CD4-positive, alpha-beta T cell (primary cell): Measurements from ENCODE around the gene POLA2. TPM values are rescaled to one million over a fixed set of nuclear protein-coding genes. Genes with fewer than 3 reads are reported as not detected.

Experiments used
- ATAC-seq: fragments of 200-7000 bp; cut with Tn5 transposase; one replicate; pipeline ENCODE4 v1.10.0; 2022; ENCODE audit warnings: mild to moderate bottlenecking; ENCODE audit not compliant: poor library complexity
- CTCF ChIA-PET: fragments of 350-600 bp; sonication (Branson Sonifier 250); formaldehyde crosslinking; loops from one replicate; lab custom pipeline; 2021; ENCODE audit warnings: antibody characterized with exemption, inconsistent platforms; lab: Charles Lee
- POLR2A ChIA-PET: fragments of 350-600 bp; sonication (Branson Sonifier 250); formaldehyde crosslinking; loops from one replicate; lab custom pipeline; 2021; ENCODE audit warnings: antibody characterized with exemption, inconsistent platforms; lab: Charles Lee
- DNase-seq, 14 experiments: peaks; one replicate each; pipeline ENCODE4 v3.0.0-alpha.2; 2013 to 2020; ENCODE audit warnings: mixed read lengths in 2 of 14
- H3K27ac ChIP-seq, 2 donors: one replicate each; pipeline versions ENCODE4 v1.5.1 to v1.7.0; 2013; ENCODE audit warnings: low read length in 2 of 2, low read depth in 1 of 2, mild to moderate bottlenecking in 1 of 2
- H3K27me3 ChIP-seq, 2 experiments: 1 replicate in 1 of 2; 2 replicates in 1 of 2; pipeline versions ENCODE4 v1.6.1 to v1.7.0; 2013; ENCODE audit warnings: low read length in 2 of 2, control low read depth in 1 of 2, mild to moderate bottlenecking in 1 of 2, moderate library complexity in 1 of 2; ENCODE audit not compliant: insufficient read depth in 2 of 2, control insufficient read depth in 1 of 2
- H3K36me3 ChIP-seq: one replicate; pipeline ENCODE4 v1.6.1; 2013; ENCODE audit warnings: low read length, control low read depth; ENCODE audit not compliant: insufficient read depth
- H3K4me1 ChIP-seq: one replicate; pipeline ENCODE4 v1.6.1; 2013; ENCODE audit warnings: low read length, control low read depth; ENCODE audit not compliant: insufficient read depth
- H3K4me3 ChIP-seq: one replicate; pipeline ENCODE4 v1.5.1; 2013; ENCODE audit warnings: mild to moderate bottlenecking, low read length, moderate library complexity
- H3K9me3 ChIP-seq, 2 experiments: 1 replicate in 1 of 2; 2 replicates in 1 of 2; pipeline versions ENCODE4 v1.6.1 to v1.7.0; 2013; ENCODE audit warnings: low read length in 2 of 2, mild to moderate bottlenecking in 2 of 2, control low read depth in 1 of 2, moderate library complexity in 1 of 2; ENCODE audit not compliant: control insufficient read depth in 1 of 2, insufficient read depth in 1 of 2
- H3K27ac Mint-ChIP-seq: one replicate; pipeline ENCODE4 v1.8.0; 2020; ENCODE audit warnings: mixed read lengths
- H3K27me3 Mint-ChIP-seq: one replicate; pipeline ENCODE4 v1.8.0; 2021; ENCODE audit warnings: mixed read lengths
- H3K36me3 Mint-ChIP-seq: one replicate; pipeline ENCODE4 v1.8.0; 2021; ENCODE audit warnings: low read depth, mixed read lengths
- H3K4me1 Mint-ChIP-seq: one replicate; pipeline ENCODE4 v1.8.0; 2021; ENCODE audit warnings: low read depth, mixed read lengths
- H3K4me3 Mint-ChIP-seq: one replicate; pipeline ENCODE4 v1.8.0; 2020; ENCODE audit warnings: mild to moderate bottlenecking, mixed read lengths
- H3K9me3 Mint-ChIP-seq: one replicate; pipeline ENCODE4 v1.8.0; 2020; ENCODE audit warnings: mixed read lengths
- CTCF ChIP-seq: fragments of 200-600 bp; IDR thresholded peaks from one replicate; pipeline ENCODE4 v1.8.0; 2022; ENCODE audit warnings: antibody characterized with exemption, mild to moderate bottlenecking
- intact Hi-C, 2 experiments: fragments of 100-400 bp; cut with DNase I in 1 of 2; cut with micrococcal nuclease in 1 of 2; formaldehyde crosslinking; loops; one replicate each; pipeline versions ENCODE4 v1.15.1 to v1.9.0; 2023 to 2025; cut with DNase I, micrococcal nuclease
- total RNA-seq, 174 experiments: library from RNA in 2 of 174; stranded (reverse) in 2 of 174; gene quantifications; one replicate each; pipeline ENCODE4 v1.2.3 and lab custom pipeline; 2021 to 2026

Gene POLA2
- total RNA-seq, 2 experiments from 2014 or later = 9.6 to 10.6 TPM

DNA sequence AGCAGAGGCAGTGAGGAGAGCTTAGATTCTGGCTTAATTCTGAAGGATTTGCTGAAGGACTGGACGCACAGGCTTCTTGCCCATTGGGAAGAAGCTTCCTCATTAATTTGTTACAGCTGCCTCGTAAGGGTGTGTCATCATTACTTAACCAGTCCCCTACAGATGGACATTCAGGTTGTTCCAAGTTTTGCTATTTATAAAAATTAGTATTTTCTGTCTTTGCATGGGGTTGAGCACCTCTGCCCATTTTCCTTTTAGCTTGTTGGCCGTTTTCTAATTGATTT is 41.9 kb upstream of the POLA2 start:
- no peak for DNase-seq
- CTCF ChIA-PET = interaction anchor here (1.5 kb wide), 1 partner anchor 110 kb away, joined by 7 read pairs; no protein-coding TSS in a partner anchor

DNA sequence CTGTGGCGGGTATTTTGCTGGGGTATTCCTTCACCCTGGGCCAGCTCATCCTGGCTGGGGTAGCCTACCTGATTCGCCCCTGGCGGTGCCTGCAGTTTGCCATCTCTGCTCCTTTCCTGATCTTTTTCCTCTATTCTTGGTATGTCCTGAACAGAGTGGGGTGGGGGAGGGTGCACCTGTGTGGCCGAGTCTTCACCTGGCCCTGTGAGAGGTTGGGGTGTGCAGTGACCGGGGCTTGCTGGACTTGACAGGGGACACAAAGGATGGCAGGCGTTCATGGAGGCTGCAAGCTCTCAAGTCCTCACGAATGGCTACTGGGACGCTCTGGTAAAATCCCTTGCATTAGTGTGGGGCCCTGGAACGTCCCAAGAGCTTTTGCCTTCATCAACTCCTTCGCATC is 40.7 kb upstream of the POLA2 start:
- Histone ChIP-seq H3K27ac (no peak overlapping the region), H3K9me3 (no peaks in the 10 kb centered on the region), H3K36me3 (no peaks in the 10 kb centered on the region), H3K4me1 (peaks cover 18% of the 10 kb centered on the region), H3K4me3 (no peak overlapping the region), H3K27me3 (peaks cover 10 to 11% of the 10 kb centered on the region in 2 experiments)
- DNase-seq = no peak
- Mint-ChIP-seq H3K36me3 (no peaks in the 10 kb centered on the region), H3K4me3 (no peak overlapping the region), H3K27ac (no peak overlapping the region), H3K9me3 (no peaks in the 10 kb centered on the region), H3K4me1 (peaks cover 16% of the 10 kb centered on the region), H3K27me3 (peaks cover 12% of the 10 kb centered on the region)
- intact Hi-C loops = loop anchor here in 1 of 2 experiments (10.0 kb wide), 1 partner anchor 294 kb away; no protein-coding TSS in a partner anchor
- ATAC-seq = no peak
- POLR2A ChIA-PET = no interaction called here
- CTCF ChIA-PET = interaction anchor here (1.5 kb wide), 1 partner anchor 109 kb away, joined by 7 read pairs; no protein-coding TSS in a partner anchor
- TF ChIP-seq CTCF = no peak

More for the DNA sequence above, 41.9 kb upstream of the POLA2 start:
- Mint-ChIP-seq H3K9me3 (no peaks in the 10 kb centered on the region), H3K27me3 (peaks cover 4% of the 10 kb centered on the region), H3K36me3 (no peaks in the 10 kb centered on the region), H3K4me3 (no peak overlapping the region), H3K27ac (no peak overlapping the region), H3K4me1 (peaks cover 15% of the 10 kb centered on the region)
- Histone ChIP-seq H3K9me3 (no peaks in the 10 kb centered on the region), H3K4me1 (peaks cover 6% of the 10 kb centered on the region), H3K4me3 (no peak overlapping the region), H3K27ac (no peak overlapping the region), H3K27me3 (peaks cover under 1 to 2% of the 10 kb centered on the region in 2 experiments), H3K36me3 (no peaks in the 10 kb centered on the region)
- no peak for ATAC-seq
- no peak for TF ChIP-seq CTCF
- POLR2A ChIA-PET = no interaction called here
- intact Hi-C loops = loop anchor here in 1 of 2 experiments (10.0 kb wide), 1 partner anchor 295 kb away; no protein-coding TSS in a partner anchor

DNA sequence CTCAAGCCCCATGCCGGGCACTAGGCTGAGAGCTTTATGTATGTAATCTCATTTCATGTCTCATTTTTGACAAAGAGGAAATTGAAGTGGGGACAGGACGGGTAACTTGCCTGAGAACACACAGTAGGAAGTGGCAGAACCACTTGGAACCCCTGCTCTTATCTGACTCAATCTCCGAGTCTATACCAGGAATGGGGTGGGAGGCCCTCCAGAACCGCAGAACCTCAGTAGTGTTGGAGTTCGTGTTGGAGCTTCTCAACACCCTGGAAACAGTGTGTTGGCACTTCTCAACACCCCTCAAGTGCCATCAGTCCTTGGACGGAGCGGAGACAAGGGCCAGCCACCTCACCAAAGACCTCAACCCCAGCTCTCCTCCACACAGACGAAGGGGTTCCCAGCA is 38.8 kb upstream of the POLA2 start:
- Mint-ChIP-seq H3K4me3 (no peak overlapping the region), H3K9me3 (no peaks in the 10 kb centered on the region), H3K27me3 (peaks cover 24% of the 10 kb centered on the region), H3K4me1 (peaks cover 21% of the 10 kb centered on the region), H3K27ac (no peak overlapping the region), H3K36me3 (no peaks in the 10 kb centered on the region)
- intact Hi-C loops = loop anchor here in 1 of 2 experiments (10.0 kb wide), 1 partner anchor 292 kb away; no protein-coding TSS in a partner anchor
- no peak for ATAC-seq
- H3K27me3 ChIP-seq = peaks cover 14 to 17% of the 10 kb centered on the region in 2 experiments
- peaks cover 21% of the 10 kb centered on the region for H3K4me1 ChIP-seq
- ChIA-PET CTCF (interaction anchor here (0.9 kb wide), 1 partner anchor 92 kb away, joined by 3 read pairs; no protein-coding TSS in a partner anchor), POLR2A (interaction anchor here (0.6 kb wide), 1 partner anchor 1111 kb away, joined by 3 read pairs; no protein-coding TSS in a partner anchor)
- H3K27ac ChIP-seq = no peak overlapping the region
- no peak for TF ChIP-seq CTCF
- H3K4me3 ChIP-seq = no peak overlapping the region
- no peaks in the 10 kb centered on the region for H3K36me3 ChIP-seq
- H3K9me3 ChIP-seq = no peaks in the 10 kb centered on the region
- DNase-seq = no peak
